GM19025 (cell line): ENCODE measurements around the gene MAN1B1.

Source experiments
- ATAC-seq: cut with Tn5 transposase; IDR thresholded peaks from one replicate; pipeline ENCODE4 v1.9.1; 2021; ENCODE audit warnings: mild to moderate bottlenecking, low read depth, moderate library complexity; ENCODE audit not compliant: unreplicated experiment

Gene MAN1B1

GRCh38 chr9:137067860-137068538, 18.8 kb upstream of the MAN1B1 start:
- ATAC-seq, result no peak

GRCh38 chr9:137068539-137069507, 18.0 kb upstream of the MAN1B1 start:
- ATAC-seq, result no peak

GRCh38 chr9:137069508-137070091, 17.2 kb upstream of the MAN1B1 start:
- ATAC-seq, result peak; percentile 8

- ATAC-seq, result peak; percentile 62
These were observed 16.4 kb upstream of the MAN1B1 start, which contains the start of gene SAPCD2 for GRCh38 chr9:137070201-137070905. SAPCD2 (minus strand) TSS chr9:137070557; CDS start chr9:137070460, 97 bp downstream.

- no peak for ATAC-seq
These were observed 15.9 kb upstream of the MAN1B1 start for GRCh38 chr9:137070906-137071275.

GRCh38 chr9:137071282-137071681, 15.5 kb upstream of the MAN1B1 start:
- ATAC-seq, result no peak

GRCh38 chr9:137073992-137074399, 12.8 kb upstream of the MAN1B1 start:
- no peak for ATAC-seq

GRCh38 chr9:137074657-137075274, 12.0 kb upstream of the MAN1B1 start:
- ATAC-seq, result no peak

GRCh38 chr9:137075275-137075775, 11.5 kb upstream of the MAN1B1 start:
- no peak for ATAC-seq

GRCh38 chr9:137076636-137077009, 10.2 kb upstream of the MAN1B1 start:
- ATAC-seq, result no peak

GRCh38 chr9:137077010-137077747, 9.6 kb upstream of the MAN1B1 start, which contains the start of gene UAP1L1:
UAP1L1 (plus strand) TSS chr9:137077517; CDS start chr9:137077533, 16 bp downstream.
- ATAC-seq, result peak; percentile 47

GRCh38 chr9:137077758-137078693, 8.8 kb upstream of the MAN1B1 start:
- ATAC-seq, result peak; percentile 21

GRCh38 chr9:137078701-137079400, 7.9 kb upstream of the MAN1B1 start:
- ATAC-seq, result no peak

- no peak for ATAC-seq
These were observed 7.4 kb upstream of the MAN1B1 start for GRCh38 chr9:137079401-137079787.

GRCh38 chr9:137080260-137081122, 6.3 kb upstream of the MAN1B1 start:
- ATAC-seq, result no peak

- no peak for ATAC-seq
These were observed 4.4 kb upstream of the MAN1B1 start for GRCh38 chr9:137082222-137082924.
